HK-2 (cell line): ENCODE results near the gene BCL2L11.
"Not testable (repeated sequence)": the region's sequence is repeated elsewhere in the genome, so short reads cannot be mapped to it uniquely, and the experiment has no call there.

Experiments used
- DNase-seq: peaks from one replicate; pipeline ENCODE4 v3.0.0-alpha.2; 2018; ENCODE audit not compliant: unreplicated experiment

BCL2L11 gene, protein sequence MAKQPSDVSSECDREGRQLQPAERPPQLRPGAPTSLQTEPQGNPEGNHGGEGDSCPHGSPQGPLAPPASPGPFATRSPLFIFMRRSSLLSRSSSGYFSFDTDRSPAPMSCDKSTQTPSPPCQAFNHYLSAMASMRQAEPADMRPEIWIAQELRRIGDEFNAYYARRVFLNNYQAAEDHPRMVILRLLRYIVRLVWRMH

GRCh38 chr2:111120253-111121027 lies at the start of gene BCL2L11:
Gene BCL2L11 (plus strand): TSS chr2:111120914. CDS start chr2:111123746, 2,832 bp downstream.
- peak; percentile 94 for DNase-seq

DNA sequence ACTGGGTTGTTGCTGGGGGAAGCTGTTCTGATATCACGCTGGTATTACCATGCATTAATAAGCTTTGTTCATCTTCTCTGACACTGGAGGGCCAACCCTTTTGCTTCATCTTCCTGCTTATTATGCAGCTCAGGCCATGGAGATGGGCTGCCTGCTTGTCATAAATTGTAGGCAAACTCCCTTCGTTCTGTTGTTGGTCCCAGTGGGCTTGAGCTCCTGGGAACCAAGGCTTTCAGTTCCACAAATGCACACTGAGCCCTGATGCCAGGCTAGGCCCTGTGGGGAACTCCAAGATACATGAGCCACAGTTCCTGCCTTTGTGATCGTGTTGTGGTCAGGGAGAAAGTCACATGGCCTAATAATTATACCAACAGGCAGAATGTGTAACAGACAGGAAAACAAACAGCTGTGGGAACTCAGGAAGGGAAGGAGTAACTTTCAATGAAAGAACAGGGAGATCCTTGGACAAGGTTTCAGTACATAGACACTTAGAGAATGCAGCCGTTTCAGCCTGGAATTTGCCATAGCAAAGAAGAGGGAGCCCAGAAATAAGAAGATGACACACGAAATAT lies 49.0 kb upstream of the BCL2L11 start:
- DNase-seq, result peak; percentile 44

DNA sequence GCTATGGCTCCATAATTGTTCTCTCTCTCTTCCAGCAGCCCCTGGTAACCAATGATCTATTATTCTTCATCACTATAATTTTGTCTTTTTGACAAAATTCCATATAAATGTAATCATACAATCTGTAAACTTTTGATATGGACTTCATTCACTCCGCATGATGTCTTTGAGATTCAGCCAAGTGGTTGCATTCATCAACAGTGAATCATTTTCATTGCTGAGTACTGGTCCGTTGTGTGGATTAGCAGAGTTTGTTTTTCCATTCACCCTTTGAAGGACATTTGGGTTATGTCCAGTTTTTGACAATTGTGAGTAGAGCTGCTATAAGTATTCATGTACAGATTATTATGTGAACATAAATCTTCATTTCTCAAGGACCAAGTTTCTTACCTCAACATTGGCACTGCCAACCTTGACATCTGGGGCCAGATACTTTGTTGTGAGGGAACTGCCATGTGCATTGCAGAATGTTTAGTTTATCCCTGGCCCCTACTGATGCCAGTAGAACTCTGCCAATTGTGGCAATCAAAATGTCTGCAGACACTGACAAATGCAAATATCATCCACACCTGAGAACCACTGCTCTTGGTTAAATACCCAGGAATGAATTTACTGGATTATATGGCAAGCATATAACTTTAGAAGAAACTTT lies 48.4 kb upstream of the BCL2L11 start:
- no peak for DNase-seq

DNA sequence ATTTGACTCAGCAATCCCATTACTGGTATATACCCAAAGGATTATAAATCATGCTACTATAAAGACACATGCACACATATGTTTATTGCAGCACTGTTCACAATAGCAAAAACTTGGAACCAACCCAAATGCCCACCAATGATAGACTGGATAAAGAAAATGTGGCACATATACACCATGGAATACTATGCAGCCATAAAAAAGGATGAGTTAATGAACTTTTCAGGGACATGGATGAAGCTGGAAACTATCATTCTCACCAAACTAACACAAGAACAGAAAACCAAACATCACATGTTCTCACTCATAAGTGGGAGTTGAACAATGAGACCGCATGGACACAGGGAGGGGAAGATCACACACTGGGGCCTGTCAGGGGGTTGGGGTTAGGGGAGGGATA lies 38.1 kb upstream of the BCL2L11 start:
- not testable (repeated sequence) for DNase-seq

GRCh38 chr2:111091811-111092211 lies 28.9 kb upstream of the BCL2L11 start:
- no peak for DNase-seq

GRCh38 chr2:111094691-111095090 lies 26.0 kb upstream of the BCL2L11 start:
- no peak for DNase-seq

DNA sequence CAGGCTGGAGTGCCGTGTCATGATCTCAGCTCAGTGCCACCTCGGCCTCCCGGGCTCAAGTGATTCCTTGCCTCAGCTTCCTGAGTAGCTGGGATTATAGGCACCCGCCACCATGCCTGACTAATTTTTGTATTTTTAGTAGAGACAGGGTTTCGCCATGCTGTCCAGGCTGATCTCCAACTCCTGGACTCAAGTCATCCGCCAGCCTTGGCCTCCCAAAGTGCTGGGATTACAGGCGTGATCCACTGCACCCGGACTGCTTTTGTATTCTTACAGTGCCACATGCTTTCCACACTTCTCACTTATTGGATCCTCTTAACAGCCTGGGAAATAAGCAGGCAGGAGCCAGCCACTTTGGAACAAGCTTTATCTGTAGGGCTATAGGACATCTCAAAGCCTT lies 25.3 kb upstream of the BCL2L11 start:
- no peak for DNase-seq

- DNase-seq, result no peak
Observed at GRCh38 chr2:111099402-111099801, 21.3 kb upstream of the BCL2L11 start.

DNA sequence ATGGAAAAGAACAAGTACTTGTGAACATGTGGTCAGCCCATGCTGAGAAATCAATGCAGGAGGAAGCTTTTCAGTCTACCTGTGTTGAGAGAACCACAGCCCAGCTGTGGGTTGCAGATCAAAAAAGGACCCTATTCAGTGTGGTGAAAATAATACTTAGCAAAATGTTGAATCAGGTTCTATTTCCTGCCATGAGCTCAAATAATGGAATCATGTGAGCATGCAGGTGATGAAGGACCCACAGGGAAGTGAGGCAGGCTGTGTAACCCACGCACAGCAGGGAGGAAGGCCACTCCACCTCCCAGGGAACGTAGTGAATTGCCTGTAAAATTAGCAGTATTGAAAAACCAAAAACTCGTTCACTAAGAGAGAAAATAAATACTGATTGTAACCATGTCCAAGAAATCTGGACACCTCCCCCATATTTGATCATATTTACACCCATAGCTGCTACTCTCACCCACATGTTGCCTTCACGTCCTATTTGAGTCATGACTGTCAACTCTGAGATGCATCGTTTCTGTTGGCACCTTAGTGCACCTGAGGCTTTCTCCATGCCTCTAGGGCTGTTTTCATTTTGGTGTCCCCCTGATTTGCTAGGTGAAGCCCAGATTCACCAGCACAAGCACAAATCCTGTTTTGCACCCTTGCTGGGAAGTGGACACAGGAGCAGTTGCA lies 20.5 kb upstream of the BCL2L11 start:
- no peak for DNase-seq

DNA sequence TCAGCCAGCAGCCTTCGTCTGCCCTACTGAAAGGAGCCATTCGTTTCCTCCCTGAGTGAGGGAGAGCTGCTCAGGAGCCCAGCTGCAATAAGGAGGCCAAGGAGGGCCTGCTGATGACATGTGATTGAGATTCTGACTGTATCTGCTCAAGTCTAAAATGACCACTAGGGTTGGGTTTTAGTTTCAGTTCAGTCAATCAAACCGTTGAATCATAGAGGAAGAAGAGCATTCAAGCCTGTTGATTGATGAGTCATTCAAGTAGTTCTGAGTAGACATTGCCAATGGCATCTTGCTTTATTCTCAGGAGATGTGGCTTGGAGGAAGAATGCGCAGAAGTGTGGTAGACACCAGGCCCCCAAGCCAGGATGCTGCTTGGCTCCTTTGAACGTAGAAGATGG lies 19.9 kb upstream of the BCL2L11 start:
- no peak for DNase-seq

DNA sequence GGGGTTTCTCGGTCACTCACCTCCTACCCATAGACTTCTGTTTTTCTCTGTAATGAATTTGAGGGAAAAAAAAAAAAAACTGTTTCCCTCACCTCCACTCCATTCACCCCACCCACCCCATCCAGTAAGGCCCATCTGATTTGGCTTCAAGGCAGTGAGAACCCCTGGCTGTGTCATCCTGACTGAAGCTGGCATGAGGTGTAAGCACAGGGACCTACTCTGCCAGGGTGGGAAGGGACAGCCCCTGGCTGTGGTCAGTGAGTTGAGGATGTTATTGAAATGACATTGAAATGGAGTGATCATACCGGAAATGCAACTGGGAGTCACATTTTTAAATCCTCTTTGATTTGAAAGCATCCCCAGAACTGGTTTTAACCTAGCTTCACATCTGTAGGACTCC lies 19.1 kb upstream of the BCL2L11 start:
- DNase-seq, result no peak

GRCh38 chr2:111102216-111102615 lies 18.5 kb upstream of the BCL2L11 start:
- DNase-seq, result no peak

DNA sequence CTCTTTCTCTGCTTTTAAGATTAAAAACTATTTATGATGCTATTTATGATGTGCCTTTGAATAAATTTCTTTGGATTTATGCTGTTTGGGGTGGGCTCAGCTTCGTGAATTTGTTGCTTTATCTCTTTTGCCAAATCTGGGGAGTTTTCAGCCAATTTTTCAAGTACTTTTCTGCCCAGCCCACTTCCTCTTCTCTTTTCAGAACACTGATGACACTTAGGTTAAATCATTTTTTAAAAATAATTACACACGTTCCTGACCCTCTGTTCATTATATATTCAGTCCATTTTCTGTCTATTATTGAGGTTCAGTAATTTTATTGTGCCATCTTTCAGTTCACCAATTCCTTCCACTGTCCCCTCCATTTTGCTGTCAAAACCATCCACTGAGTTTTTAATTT lies 14.8 kb upstream of the BCL2L11 start:
- DNase-seq, result no peak

GRCh38 chr2:111106706-111107105 lies 14.0 kb upstream of the BCL2L11 start:
- DNase-seq, result no peak

DNA sequence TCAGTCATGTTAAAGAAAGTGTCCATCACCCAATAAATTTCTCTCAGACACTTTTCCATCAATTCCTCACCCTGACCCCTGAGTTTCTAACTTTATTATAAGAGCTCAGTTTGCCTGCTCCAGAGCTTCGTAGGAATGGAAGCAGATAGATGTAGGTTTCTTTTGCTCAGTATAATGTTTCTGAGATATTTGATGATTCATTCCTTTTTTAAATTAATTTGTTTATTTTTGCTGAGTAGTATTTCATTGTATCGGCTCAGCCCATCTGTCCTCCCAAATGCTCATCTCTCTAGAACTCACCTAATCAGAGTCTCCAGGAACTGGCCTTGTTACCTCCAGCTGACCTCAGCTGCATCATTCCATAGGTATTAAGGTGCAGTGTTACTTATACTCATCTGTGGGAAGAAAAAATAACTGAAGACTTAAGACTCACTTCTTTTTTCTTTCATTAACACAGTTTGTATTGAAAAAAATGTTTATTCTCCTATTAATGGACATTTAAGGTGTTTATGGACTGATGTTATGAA lies 11.9 kb upstream of the BCL2L11 start:
- no peak for DNase-seq

DNA sequence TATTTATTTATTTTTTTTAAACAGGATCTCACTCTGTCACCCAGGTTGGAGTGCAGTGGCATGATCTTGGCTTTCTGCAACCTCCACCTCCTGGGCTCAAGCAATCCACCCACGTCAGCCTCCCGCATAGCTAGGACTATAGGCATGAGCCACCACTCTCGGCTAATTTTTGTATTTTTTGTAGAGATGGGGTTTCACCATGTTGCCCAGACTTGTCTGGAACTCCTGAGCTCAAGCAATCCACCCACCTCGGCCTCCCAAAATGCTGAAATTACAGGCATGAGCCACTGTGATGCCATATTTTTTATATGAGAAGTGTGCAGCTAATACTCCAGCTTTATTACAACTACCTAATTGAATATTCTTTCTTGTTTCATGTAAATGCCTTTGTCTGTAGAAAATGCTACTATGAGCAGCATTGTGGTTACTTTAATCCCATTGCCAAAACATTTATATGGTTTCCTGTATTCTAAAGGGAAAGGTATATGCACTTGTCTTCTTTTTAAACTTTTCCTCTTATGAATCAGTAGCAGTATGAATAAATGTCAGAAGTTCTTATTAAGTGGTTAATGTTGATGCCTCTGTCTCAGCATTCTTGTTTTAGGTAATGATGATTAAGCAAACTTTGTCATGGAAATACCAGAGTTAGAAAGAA lies 9.5 kb upstream of the BCL2L11 start:
- no peak for DNase-seq

DNA sequence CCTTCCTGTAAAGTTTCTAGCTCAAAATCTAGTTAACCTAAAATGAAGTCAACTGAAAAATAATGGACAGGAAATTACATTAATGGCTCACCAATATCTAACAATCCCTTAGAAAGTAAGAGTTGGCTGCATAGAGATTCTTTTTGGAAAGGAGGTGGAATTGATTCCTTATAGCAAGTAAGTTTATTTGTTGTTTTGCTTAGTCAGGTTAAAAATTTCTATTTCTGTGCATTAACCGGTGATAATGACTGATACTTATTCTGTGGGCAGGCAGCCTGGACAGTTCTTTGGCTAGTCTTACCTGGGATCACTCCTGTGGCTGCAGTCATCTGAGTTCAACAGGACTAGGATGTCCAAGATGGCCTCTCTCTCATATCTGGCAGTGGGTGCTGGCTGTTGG lies 6.9 kb upstream of the BCL2L11 start:
- DNase-seq, result no peak

DNA sequence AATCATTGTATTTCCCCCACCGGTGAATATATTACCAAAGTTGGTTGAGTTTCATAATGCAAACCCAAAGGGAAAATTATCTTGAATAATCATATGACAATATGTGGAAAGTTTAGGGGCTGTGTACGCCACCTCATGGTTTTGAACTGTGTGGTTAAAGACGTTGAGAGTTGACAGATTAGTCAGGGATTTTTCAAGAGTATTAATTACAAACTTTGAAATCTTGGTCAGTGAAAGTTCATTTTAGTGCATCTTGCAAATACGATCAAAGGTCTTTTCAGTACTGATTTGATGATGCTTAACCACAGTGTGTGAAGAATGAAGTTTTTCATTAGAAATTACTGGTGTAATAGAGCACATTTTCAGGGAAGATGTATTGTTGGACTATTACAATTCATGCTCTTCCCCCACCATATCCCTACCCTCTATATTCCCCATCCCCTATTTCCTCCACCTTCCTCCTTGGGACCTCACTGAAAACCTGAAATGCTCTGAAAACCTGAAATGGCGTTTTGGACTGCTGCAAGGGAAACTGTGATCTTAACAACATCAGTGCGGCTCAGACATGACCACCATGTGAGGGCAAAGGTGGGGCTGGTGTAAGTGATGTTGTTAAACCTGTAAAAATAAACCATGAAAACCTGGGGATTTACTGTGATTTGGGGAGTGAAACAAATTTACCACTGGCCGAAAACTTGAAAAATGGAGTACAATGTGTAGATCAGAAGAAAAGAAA lies 4.5 kb upstream of the BCL2L11 start:
- DNase-seq, result no peak

- peak; percentile 66 for DNase-seq
Observed at GRCh38 chr2:111116843-111117597, 3.7 kb upstream of the BCL2L11 start.
